CD4-positive, alpha-beta T cell (primary cell): ENCODE results near the gene TTC29. TPM values are rescaled to one million over a fixed set of nuclear protein-coding genes. Genes with fewer than 3 reads are reported as not detected.

ENCODE experiments used
- ATAC-seq: fragments of 200-7000 bp; cut with Tn5 transposase; one replicate; pipeline ENCODE4 v1.10.0; 2022; ENCODE audit warnings: mild to moderate bottlenecking; ENCODE audit not compliant: poor library complexity
- CTCF ChIA-PET: fragments of 350-600 bp; sonication (Branson Sonifier 250); formaldehyde crosslinking; loops from one replicate; lab custom pipeline; 2021; ENCODE audit warnings: antibody characterized with exemption, inconsistent platforms; lab: Charles Lee
- POLR2A ChIA-PET: fragments of 350-600 bp; sonication (Branson Sonifier 250); formaldehyde crosslinking; loops from one replicate; lab custom pipeline; 2021; ENCODE audit warnings: antibody characterized with exemption, inconsistent platforms; lab: Charles Lee
- DNase-seq, 14 experiments: peaks; one replicate each; pipeline ENCODE4 v3.0.0-alpha.2; 2013 to 2020; ENCODE audit warnings: mixed read lengths in 2 of 14
- H3K27ac ChIP-seq, 2 donors: one replicate each; pipeline versions ENCODE4 v1.5.1 to v1.7.0; 2013; ENCODE audit warnings: low read length in 2 of 2, low read depth in 1 of 2, mild to moderate bottlenecking in 1 of 2
- H3K27me3 ChIP-seq, 2 experiments: 1 replicate in 1 of 2; 2 replicates in 1 of 2; pipeline versions ENCODE4 v1.6.1 to v1.7.0; 2013; ENCODE audit warnings: low read length in 2 of 2, control low read depth in 1 of 2, mild to moderate bottlenecking in 1 of 2, moderate library complexity in 1 of 2; ENCODE audit not compliant: insufficient read depth in 2 of 2, control insufficient read depth in 1 of 2
- H3K36me3 ChIP-seq: one replicate; pipeline ENCODE4 v1.6.1; 2013; ENCODE audit warnings: low read length, control low read depth; ENCODE audit not compliant: insufficient read depth
- H3K4me1 ChIP-seq: one replicate; pipeline ENCODE4 v1.6.1; 2013; ENCODE audit warnings: low read length, control low read depth; ENCODE audit not compliant: insufficient read depth
- H3K4me3 ChIP-seq: one replicate; pipeline ENCODE4 v1.5.1; 2013; ENCODE audit warnings: mild to moderate bottlenecking, low read length, moderate library complexity
- H3K9me3 ChIP-seq, 2 experiments: 1 replicate in 1 of 2; 2 replicates in 1 of 2; pipeline versions ENCODE4 v1.6.1 to v1.7.0; 2013; ENCODE audit warnings: low read length in 2 of 2, mild to moderate bottlenecking in 2 of 2, control low read depth in 1 of 2, moderate library complexity in 1 of 2; ENCODE audit not compliant: control insufficient read depth in 1 of 2, insufficient read depth in 1 of 2
- H3K27ac Mint-ChIP-seq: one replicate; pipeline ENCODE4 v1.8.0; 2020; ENCODE audit warnings: mixed read lengths
- H3K27me3 Mint-ChIP-seq: one replicate; pipeline ENCODE4 v1.8.0; 2021; ENCODE audit warnings: mixed read lengths
- H3K36me3 Mint-ChIP-seq: one replicate; pipeline ENCODE4 v1.8.0; 2021; ENCODE audit warnings: low read depth, mixed read lengths
- H3K4me1 Mint-ChIP-seq: one replicate; pipeline ENCODE4 v1.8.0; 2021; ENCODE audit warnings: low read depth, mixed read lengths
- H3K4me3 Mint-ChIP-seq: one replicate; pipeline ENCODE4 v1.8.0; 2020; ENCODE audit warnings: mild to moderate bottlenecking, mixed read lengths
- H3K9me3 Mint-ChIP-seq: one replicate; pipeline ENCODE4 v1.8.0; 2020; ENCODE audit warnings: mixed read lengths
- CTCF ChIP-seq: fragments of 200-600 bp; IDR thresholded peaks from one replicate; pipeline ENCODE4 v1.8.0; 2022; ENCODE audit warnings: antibody characterized with exemption, mild to moderate bottlenecking
- intact Hi-C, 2 experiments: fragments of 100-400 bp; cut with DNase I in 1 of 2; cut with micrococcal nuclease in 1 of 2; formaldehyde crosslinking; loops; one replicate each; pipeline versions ENCODE4 v1.15.1 to v1.9.0; 2023 to 2025; cut with DNase I, micrococcal nuclease
- total RNA-seq, 174 experiments: library from RNA in 2 of 174; stranded (reverse) in 2 of 174; gene quantifications; one replicate each; pipeline ENCODE4 v1.2.3 and lab custom pipeline; 2021 to 2026

TTC29 gene
- total RNA-seq, 2 experiments from 2014 or later: not detected

- Mint-ChIP-seq H3K9me3 (peaks cover 7% of the 10 kb centered on the region), H3K4me3 (no peak overlapping the region), H3K27ac (no peak overlapping the region), H3K27me3 (peaks cover 15% of the 10 kb centered on the region), H3K4me1 (no peaks in the 10 kb centered on the region), H3K36me3 (no peaks in the 10 kb centered on the region)
- DNase-seq (no peak), ATAC-seq (no peak)
- POLR2A ChIA-PET: no interaction called here
- H3K36me3 ChIP-seq: no peaks in the 10 kb centered on the region
- H3K4me3 ChIP-seq: no peak overlapping the region
- intact Hi-C loops: no loop called here
- H3K4me1 ChIP-seq: no peaks in the 10 kb centered on the region
- TF ChIP-seq CTCF: no peak
- no peaks in the 10 kb centered on the region for H3K9me3 ChIP-seq
- no peak overlapping the region for H3K27ac ChIP-seq
- H3K27me3 ChIP-seq: no peaks in the 10 kb centered on the region
- CTCF ChIA-PET: no interaction called here
Observed at GRCh38 chr4:146814750-146815149, 130.9 kb downstream of the TTC29 start.

- Mint-ChIP-seq H3K27me3 (peaks cover 20% of the 10 kb centered on the region), H3K4me1 (no peaks in the 10 kb centered on the region), H3K4me3 (no peak overlapping the region), H3K36me3 (no peaks in the 10 kb centered on the region), H3K9me3 (no peaks in the 10 kb centered on the region), H3K27ac (no peak overlapping the region)
- no peaks in the 10 kb centered on the region for H3K36me3 ChIP-seq
- ChIA-PET CTCF (no interaction called here), POLR2A (no interaction called here)
- ATAC-seq (no peak), DNase-seq (no peak)
- TF ChIP-seq CTCF: no peak
- intact Hi-C loops: no loop called here
- no peak overlapping the region for H3K4me3 ChIP-seq
- H3K27me3 ChIP-seq: peaks cover 0 to 3% of the 10 kb centered on the region in 2 experiments
- H3K27ac ChIP-seq: no peak overlapping the region
- H3K9me3 ChIP-seq: no peaks in the 10 kb centered on the region
- H3K4me1 ChIP-seq: no peaks in the 10 kb centered on the region
Observed at GRCh38 chr4:146795711-146796110, 150.0 kb downstream of the TTC29 start.

GRCh38 chr4:146793727-146794126, 151.9 kb downstream of the TTC29 start:
- intact Hi-C loops: no loop called here
- Mint-ChIP-seq H3K27me3 (peaks cover 16% of the 10 kb centered on the region), H3K4me3 (no peak overlapping the region), H3K9me3 (no peaks in the 10 kb centered on the region), H3K36me3 (no peaks in the 10 kb centered on the region), H3K4me1 (no peaks in the 10 kb centered on the region), H3K27ac (no peak overlapping the region)
- Histone ChIP-seq H3K27ac (no peak overlapping the region), H3K27me3 (peaks cover 0 to 3% of the 10 kb centered on the region in 2 experiments), H3K4me3 (no peak overlapping the region), H3K9me3 (no peaks in the 10 kb centered on the region), H3K36me3 (no peaks in the 10 kb centered on the region), H3K4me1 (no peaks in the 10 kb centered on the region)
- CTCF ChIA-PET: no interaction called here
- TF ChIP-seq CTCF: no peak
- POLR2A ChIA-PET: no interaction called here
- no peak for ATAC-seq
- no peak for DNase-seq
